HG02642 (cell line): ENCODE measurements around the gene EML4.
"Not testable (repeated sequence)": the region's sequence is repeated elsewhere in the genome, so short reads cannot be mapped to it uniquely, and the experiment has no call there.

ENCODE experiments used
- ATAC-seq: cut with Tn5 transposase; IDR thresholded peaks from one replicate; pipeline ENCODE4 v1.9.1; 2021; ENCODE audit warnings: mild to moderate bottlenecking; ENCODE audit not compliant: unreplicated experiment, poor library complexity

The EML4 gene

DNA sequence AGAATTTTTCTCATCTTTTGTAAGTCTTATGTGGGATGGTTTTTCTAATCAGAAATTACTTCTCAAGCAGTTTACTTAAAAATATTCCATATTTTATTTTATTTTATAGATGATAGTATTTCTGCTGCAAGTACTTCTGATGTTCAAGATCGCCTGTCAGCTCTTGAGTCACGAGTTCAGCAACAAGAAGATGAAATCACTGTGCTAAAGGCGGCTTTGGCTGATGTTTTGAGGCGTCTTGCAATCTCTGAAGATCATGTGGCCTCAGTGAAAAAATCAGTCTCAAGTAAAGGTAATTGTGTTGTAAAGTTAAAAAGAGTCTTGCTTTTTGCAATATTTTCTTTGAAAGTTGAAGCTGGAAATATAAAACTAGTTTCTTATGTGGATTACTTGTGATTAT, 76.2 kb downstream of the EML4 start:
- no peak for ATAC-seq

DNA sequence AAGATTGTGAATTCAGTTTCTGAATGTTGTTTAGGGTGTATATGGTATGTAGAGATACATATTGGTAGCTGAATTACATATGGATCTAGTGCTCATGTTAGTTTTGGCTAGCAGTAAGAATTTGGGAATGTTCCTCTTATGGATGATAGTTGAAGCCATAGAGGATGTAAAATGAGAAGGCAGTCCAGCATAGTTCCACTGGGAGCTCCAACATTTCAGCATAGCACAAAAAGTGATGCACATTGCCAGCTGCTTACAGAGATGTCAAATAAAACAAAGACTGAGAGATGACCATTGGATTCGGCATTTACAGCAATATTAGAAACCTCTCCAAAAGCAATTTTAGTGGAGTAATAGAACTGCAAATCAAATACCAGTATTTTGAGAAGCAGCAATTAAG, 77.4 kb downstream of the EML4 start:
- ATAC-seq = no peak

DNA sequence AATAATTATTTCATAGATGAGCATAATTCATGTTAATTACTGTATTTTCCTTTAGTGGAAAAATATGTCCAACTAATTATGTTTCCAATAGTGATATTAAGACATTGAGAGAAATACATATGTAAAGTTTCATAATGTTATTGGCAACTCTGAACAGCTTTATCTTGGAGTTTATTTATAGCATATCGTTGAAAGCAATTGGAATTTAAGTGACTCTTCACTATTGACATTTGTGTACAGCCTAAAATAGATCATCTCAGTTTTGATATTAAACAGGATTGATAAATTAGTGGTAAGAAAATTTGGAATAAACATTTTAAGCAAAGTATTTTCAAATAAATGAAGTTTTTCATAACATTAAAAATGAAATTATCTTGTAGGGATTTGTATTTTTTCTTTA, 79.7 kb downstream of the EML4 start:
- no peak for ATAC-seq

DNA sequence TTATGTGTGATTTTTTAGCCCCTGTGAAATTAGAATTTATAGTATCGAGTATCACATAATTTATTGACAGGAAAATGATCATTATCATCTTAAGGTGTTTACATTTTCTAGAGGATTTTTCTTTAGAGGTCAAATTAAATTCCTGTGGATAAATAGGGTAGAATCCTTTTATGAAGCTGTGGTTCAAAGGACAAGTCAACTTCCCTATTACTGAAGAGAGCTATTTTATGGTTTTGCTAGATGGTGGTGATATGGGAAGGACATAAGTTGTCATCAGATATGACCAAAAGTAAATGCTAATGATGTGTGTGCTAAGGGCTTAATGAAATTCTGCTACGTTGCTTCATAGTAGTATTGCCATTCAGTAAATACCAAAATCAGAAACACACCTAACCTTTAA, 80.1 kb downstream of the EML4 start:
- no peak for ATAC-seq

DNA sequence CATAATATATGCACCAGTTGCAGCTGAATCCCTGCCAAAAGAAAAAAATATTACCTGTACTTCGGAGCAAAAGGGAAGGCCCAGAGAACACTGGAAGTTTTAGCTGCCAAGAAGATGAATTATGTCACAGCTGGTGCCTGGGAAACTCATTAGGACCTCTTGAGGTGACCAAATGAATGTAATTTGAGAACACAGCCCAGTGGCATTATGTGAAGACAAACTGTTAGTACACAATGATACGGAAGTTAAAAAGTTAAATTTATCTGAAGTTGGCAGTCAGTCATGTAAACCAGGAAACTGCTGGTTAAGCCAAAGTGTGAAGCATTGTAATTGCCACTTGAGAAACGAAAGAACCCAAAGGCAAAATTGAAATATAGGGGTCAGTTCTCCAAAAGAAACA, 80.7 kb downstream of the EML4 start:
- ATAC-seq = no peak

DNA sequence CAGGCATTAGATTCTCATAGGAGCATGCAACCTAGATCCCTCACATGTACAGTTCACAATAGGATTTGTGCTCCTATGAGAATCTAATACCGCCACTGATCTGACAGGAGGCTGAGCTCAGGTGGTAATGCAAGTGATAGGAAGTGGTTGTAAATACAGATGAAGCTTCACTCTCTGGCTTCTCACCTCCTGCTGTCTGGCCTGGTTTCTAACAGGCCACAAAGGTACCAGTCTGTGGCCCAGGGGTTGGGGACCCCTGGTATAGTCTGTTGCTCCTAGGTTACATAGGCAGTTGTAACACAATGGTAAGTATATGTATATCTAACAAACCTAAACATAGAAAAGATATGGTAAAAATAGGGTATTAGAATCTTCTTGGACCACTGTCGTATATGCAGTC, 81.8 kb downstream of the EML4 start:
- ATAC-seq = no peak

DNA sequence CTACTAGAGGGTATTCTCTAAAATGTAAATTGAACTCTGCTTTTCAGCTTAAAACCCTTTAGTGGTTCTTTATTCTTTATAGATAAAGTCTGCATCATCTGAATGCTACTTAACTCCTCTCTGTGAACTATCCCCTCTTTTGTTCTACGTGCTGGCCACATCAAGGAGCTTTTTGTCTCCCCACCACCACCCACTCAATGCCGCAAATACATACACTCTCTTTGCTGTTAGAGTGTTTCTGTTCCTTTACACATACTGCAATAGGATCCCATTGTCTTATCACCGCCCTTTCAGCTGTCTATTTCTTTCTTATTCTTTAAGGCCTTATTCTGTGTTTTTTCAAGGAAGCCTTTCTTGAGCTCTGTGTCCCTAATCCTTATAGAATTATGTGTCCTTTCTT, 83.3 kb downstream of the EML4 start:
- ATAC-seq = no peak

DNA sequence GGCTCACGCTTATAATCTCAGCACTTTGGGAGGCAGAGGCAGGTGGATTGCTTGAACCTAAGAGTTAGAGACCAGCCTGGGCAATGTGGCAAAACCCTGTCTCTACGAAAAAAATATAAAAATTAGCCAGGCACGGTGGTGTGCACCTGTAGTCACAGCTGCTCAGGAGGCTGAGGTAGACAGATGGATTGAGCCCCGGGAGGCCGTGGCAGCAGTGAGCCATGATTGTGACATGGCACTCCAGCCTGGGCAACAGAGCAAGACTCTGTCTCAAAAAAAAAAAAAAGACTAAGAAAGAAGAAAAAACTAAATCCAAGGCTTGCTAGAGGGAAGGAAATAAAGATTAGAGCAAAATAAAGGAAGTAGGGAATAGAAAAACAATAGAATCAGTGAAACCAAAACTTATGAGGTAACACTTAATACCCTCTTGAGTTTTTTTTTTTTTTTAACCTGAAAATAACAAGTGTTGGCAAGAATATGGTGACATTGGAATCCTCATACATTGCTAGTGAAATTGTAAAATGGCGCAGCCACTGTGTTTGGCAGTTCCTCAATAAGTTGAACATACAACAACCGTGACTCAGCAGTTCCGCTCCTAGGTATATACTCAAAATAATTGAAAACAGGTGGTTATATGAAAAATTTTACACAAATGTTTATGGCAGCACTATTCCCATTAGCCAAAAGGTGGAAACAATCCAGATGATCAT, 85.2 kb downstream of the EML4 start:
- ATAC-seq = no peak

DNA sequence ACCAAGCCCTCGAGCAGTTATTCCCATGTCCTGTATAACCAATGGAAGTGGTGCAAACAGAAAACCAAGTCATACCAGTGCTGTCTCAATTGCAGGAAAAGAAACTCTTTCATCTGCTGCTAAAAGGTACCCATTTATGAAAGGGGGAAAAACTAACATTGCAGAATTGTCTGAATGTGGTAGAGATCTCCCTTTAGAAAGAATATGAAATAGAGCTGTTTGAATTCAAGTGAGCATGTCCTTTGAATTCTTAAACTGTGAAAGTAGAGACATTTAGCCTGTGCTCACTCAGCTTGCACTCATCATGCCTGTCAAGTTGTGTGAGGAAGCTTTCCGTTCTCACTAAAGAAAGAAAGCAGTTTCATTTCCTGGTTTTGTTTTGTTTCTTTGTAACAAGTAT, 87.4 kb downstream of the EML4 start:
- peak; percentile 73 for ATAC-seq

DNA sequence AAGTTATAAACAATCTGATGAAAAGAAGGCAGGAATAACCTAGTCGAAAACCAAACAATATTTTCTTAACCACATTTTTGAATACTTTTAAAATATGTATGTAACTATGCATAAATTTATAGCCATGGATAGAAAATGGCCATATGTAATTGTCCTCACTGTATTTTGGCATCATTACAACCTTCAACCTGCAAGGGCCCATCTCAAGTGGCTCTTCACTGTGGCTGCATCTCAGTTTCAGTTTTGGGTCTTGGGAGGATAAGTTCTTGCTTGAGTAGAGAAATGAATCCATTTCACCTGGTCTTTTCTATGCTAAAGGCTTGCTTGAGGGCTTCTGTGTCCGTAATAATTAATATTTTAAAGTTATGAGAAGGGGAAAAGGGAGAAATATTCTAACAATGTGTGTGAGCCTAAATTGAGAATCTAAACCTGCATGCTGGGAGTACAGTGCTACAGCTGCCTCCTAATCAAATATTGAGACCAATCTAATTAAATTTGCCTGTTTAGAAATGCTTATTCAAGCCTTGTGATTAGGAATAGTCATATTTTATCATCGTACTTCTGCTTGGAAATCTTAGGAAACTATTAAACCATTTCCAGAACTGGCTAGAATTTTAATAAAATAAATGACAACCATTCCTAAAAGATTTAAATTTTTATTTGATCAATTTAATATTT, 92.5 kb downstream of the EML4 start:
- no peak for ATAC-seq

DNA sequence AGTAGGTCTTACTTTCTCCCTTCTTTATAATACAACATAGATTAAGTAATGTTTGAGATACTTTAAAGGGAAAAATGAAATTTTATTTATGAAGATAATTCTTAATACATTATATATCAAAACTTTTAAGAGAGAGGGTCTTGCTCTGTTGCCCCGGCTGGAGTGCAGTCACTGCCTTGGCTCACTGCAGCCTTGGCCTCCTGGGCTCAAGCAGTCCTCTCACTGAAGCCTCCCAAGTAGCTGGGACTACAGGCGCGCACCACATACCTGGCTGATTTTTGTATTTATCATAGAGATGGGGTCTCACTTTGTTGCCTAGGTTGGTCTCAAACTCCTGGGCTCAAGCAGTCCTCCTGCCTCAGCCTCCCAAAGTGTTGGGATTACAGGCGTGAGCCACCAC, 97.1 kb downstream of the EML4 start:
- ATAC-seq = no peak

DNA sequence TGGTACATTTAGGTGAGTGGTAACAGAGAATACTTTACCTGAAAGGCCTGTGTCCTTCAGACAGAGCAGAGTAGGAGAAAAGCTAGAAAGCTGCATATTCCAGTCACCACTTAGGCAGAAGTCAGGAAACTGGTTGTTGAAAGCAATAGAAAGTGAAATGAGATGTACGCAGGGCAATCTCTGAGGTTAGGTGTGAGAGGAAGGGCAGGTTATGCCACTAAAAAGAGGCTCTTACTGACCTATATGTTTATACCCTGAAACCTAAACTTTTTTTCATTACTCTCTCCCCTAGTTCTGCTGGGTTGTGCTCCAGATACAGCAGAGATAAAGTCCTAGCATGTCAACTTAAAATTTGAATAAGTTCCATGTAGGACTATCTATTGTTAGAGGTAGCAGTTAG, 98.4 kb downstream of the EML4 start:
- no peak for ATAC-seq

DNA sequence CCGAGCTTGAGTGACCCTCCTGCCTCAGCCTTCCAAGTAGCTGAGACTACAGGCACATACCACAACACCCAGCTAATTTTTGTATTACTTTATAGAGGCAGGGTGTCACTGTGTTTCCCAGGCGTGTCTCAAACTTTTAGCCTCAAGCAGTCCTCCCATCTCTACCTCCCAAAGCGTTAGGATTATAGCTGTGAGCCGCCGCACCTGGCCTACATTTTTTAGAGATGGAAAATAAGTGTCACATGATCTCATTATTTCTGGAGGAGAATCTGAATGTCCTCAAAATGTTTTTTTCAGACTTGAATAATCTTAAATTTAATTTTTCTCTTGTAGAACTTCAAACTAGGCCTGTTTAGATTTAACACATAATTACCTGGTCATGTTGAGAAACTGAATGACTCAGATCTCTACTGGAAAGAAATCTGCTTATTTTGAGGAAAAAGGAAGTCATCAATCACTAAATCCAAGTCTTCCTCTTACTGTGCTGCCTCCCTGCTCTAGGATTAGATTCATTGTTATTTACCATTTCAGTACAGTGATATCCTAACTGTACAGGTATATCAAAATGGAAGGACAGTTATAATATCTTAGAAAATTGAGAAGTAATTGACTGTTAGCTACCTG, 99.5 kb downstream of the EML4 start:
- ATAC-seq = no peak

DNA sequence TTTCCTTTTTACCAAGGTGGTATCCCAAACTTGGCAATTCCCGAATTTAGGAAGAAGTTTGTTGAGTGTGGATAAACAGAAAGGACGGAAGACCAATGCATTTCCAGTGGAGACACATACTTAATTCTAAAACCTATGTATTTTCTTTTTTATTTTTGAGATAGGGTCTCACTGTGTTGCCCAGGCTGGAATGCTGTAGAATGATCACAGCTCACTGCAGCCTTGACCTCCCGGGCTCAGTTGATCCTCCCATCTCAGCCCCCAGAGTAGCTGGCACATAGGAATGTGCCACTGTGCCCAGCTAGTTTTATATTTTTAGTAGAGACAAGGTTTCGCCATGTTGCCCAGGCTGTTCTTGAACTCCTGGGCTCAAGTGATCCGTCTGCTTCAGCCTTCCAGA, 101.6 kb downstream of the EML4 start:
- no peak for ATAC-seq

DNA sequence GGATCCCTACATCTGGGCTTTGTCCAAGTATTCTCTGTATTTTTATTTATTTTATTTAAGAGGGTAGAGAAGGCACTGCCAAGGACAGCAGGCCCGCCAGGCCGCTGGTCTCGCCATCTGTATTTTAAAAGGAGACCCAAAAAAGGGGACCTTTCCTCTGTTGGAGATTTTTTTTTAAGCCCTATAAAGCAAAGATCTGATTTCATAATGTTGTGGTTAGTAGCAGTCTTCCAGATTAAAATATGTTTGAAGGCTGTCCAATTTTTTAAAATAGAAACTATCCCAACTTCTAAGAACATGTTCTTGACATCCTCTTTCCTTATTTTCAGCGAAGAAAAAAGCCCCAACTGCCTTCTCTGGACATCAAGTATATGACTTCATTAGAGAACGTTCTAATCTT, 102.1 kb downstream of the EML4 start:
- not testable (repeated sequence) for ATAC-seq

DNA sequence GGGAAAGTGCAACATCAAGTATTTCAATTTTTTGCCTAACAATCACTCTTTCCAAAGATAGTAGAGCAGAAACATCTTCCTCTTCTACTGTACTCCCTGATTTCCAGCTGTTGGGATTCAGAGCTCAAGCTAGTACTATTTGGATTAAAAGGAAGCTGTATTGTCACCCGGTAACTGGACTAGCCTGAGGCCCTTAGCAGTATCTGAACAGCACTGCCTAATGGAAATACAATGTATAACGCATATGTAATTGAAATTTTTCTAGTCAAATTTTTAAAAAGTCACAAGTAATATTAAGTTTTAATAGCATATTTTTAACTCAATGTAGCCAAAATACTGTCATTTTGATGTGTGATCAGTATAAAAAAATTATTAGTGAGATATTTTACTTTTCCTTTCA, 105.7 kb downstream of the EML4 start:
- no peak for ATAC-seq

DNA sequence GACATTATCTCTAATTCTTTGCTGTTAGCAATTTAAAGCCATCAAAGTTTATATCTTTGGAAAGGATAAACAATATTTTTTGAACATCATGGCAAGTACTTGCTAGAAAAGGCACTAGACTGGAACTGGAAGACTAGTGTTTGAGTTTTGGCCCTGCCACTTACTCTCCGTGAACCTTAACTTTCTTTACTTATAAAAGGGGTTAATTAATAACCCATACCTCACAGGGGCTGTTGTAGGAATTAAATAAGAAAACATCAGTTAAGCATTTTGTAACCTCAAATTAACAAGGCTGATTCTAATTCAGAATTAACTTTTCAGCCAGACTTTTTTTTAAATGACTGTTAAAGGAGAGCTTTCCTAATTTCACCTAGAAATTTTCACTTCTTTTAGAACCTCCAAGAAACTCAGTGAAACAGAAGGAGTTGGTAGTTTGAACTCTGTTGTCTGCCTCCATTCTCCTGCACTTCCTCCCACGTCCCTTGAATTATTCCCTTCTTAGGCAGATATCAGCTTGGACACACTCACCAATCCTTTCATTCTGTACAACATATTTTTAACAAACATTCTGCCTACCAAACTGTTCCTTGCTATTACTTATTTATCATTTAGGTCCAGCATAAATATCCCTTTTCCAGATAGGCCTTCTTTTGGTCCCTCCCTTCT, 112.4 kb downstream of the EML4 start:
- no peak for ATAC-seq

DNA sequence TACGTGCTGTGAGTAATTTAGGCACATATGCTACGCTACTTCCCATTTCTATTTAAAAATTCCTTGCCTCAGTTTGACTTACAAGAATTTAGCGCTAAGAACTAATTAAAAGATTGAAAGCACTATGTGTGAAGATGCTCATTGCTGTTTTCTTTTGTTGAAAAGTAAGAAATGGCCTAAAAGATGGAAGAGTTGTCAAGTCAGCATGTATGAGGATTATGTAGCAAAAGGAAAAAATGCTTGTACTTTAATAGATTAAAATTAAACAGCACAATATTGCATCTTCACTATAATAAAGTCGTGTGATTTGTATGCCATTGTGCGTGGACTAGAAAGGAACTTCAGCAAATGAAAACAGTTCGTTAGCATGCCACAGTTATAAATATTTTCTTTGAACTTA, 114.9 kb downstream of the EML4 start:
- ATAC-seq = no peak

DNA sequence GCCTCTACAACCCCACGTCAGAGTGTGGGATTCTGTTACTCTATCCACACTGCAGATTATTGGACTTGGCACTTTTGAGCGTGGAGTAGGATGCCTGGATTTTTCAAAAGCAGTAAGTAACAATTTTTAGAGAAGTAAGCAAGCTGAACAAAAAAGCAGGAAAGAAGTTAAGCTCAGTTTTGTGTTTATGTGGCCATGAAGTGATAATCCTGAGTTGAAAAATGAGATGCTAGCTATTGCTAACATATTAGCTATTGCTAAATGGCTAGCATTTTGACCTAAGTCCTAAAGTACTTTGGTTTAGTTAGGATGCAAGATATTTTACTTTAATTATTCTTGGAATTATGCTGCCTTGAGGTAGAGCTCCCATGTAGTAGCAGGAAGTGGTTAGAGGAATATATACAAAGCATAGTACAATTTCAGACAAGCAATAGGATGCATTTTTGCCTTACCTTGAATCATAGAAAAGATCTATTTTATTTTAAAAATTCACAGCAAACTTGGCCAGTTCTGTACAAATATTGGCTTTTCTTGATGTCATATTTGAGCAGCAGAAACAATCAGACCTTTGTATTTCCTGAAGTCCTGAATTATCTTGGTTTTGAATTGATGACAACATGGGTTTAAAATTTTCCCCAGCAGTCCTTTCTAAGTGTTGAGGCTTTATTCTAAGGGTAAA, 117.3 kb downstream of the EML4 start:
- ATAC-seq = no peak

DNA sequence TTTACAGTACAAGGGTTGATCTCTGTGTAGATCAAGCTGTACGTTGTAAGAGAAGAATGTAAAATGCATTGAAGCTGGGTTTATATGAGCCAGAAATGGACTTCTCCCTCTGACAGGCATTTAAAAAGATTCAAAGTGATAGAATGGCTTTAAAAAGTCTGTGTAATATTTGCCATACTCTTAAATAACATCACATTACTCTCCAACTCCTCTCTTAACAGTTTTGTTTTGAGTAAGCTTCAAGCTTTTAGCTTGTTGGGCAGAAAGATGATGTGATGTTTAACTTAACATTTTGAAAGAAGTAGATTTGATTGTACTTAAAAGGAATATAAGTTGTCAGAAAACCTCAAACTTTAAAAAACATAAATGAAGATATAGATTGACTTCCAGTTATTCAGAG, 119.7 kb downstream of the EML4 start:
- ATAC-seq = no peak

DNA sequence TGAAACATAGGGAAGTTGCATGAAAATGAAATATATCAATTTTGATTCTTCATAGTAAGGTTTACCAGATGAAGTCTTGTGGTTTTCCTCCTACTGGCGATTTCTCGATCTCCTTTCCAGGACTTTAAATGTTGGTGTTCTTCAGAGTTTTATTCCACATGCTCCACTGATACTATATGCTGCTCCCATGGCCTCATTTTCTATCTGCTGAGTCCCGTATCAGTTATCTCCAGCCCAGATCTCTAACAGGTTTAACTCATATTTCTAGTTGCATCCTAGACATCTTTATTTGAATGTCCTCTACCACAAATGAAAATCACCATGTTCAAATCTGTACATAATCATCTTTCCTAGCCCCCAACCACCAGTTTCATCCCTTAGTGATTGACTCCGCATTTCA, 120.1 kb downstream of the EML4 start:
- ATAC-seq = no peak
